Stimulated activated CD8-positive, alpha-beta memory T cell treated with anti-CD3 and anti-CD28 coated beads, Interleukin-15, amount 100 ng/mL, for 4 hours (primary cell): Measurements from ENCODE around the gene AMD1.
A peak's percentile ranks its signal among the peaks of the same experiment; 100 is the strongest.
"Not testable (repeated sequence)": the region's sequence is repeated elsewhere in the genome, so short reads cannot be mapped to it uniquely, and the experiment has no call there.

Experiments used
- DNase-seq, 2 donors: peaks; one replicate each; pipeline ENCODE4 v3.0.0-alpha.2; 2020; ENCODE audit warnings: low read depth in 2 of 2

The AMD1 gene

DNA sequence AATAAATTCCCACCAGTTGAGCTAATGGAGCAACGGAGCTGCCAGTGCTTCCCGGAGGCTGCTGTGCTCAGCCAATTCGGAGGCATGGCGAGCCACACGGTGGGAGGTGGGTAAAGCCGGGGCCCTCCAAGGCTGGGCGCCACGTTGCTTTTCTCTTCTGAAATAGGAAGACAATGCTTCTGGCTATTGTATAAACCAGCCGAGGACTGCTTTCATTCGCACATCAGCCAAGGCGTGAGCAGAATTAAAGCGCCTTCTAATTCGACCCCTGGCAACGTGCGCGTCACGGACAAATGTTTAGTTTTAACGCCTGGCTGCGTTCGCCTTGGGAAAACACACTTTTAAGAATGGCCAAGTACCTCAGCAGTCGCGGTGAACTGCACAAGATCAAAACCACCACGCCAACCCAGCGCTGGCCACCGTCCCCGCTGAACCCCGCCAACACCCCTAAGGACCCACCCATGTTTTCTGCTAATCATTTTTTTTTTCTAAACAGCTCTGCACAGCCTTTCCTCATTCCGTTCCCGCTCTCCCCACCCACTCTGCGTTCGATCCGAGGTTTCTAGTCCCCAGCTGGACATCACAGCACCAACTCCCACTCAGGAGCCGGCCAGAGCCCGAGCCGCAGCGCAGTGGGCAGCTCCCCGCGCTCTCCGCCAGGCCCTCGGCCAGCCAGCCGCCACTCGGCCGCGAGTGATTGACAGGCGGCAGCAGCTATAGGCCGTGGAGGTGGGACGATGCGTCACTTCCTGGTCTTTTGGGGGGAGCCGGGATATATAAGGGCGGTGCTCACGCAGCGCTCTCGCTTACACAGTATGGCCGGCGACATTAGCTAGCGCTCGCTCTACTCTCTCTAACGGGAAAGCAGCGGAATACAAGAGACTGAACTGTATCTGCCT is at the start of gene AMD1:
Gene AMD1, plus strand, starts transcription at position 805 of the 899 bp plus-strand sequence. CDS start 321 bp downstream, outside the sequence.
- peak; percentile 88 to 92 for DNase-seq

DNA sequence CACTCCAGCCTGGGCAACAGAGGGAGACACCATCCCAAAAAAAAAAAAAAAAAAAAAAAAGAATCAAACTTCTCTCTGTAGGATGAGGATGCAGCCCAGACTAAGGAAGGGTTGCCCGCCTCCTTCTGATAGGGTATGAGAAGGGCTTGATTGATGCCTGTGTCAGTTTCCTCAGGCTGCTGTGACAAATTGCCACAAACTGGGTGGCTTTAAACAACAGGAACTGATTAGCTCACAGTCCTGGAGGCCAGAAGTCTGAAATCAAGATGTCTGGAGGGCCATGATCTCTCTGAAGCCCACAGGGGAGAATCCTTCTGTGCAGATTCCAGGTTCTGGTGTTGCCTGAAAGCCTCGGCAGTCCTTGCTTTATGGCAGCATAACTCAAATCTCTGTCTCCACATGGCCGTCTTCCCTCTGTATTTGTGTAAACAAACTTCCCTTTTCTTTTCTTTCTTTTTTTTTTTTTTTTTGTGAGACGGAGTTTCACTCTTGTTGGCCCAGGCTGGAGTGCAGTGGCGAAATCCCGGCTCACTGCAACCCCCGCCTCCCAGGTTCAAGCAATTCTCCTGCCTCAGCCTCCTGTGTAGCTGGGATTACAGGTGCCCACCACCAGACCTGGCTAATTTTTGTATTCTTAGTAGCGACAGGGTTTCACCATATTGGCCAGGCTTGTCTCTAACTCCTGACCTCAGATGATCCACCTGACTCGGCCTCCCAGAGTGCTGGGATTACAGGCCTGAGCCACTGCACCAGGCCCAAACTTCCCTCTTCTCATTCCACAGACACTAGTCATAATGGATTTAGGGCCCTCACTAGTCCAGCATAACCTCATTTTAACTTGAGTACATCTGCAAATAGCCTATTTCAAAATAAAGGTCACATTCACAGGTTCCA is 48.1 kb upstream of the AMD1 start:
- DNase-seq, result no peak

DNA sequence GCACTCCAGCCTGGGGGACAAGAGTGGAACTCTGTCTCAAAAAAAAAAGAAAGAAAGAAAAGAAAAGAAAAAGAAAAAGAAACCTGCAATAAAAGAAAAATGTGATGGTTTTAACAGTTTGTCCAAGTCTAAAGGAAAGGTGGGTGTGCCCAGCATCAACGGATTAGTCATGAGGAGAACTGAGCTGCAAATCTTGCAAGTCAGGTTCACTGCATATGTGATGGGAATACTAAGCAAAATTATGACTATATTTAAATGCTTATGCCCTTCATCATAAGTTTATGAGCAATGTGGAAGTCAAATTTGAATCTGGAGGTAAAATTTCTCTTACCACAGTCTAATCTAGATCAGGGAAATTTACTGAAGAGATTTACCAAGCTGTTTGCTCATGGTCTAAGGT is 46.2 kb upstream of the AMD1 start:
- DNase-seq, result no peak

DNA sequence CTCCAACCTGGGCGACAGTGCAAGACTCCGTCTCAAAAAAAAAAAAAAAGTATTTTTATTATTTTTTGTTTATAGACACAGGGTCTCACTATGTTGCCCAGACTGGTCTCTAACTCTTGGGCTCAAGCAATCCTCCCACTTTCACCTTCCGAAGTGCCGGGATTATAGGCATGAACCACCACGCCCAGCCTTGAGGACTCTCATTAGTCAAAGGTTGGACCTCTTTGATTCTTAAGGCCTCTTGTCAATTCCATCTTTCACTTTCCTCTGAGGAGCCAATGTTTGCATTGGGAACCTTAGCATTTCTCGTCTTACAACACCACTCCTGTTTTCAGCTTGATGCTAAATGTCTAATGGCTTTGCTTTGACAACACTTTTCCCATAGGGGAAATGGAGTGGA is 43.2 kb upstream of the AMD1 start:
- no peak for DNase-seq

- DNase-seq, result no peak
Measured at GRCh38 chr6:110833831-110834230, 40.8 kb upstream of the AMD1 start.

DNA sequence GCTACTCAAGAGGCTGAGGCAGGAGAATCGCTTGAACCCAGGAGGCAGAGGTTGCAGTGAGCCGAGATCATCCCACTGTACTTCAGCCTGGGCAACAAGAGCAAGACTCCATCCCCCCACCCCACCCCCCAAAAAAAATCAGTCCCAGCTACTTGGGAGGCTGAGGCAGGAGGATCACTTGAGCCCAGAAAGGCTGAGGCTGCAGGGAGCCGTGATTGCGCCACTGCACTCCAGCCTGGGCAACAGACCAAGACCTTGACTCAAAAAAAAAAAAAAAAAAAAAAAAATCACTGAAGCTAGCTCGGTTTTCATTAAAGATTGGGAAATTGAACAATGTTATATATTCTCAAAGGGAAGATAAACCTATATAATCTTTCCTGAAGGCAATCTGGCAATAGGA is 38.8 kb upstream of the AMD1 start:
- DNase-seq, result not testable (repeated sequence)

- DNase-seq, result no peak
Measured at GRCh38 chr6:110841266-110841665, 33.3 kb upstream of the AMD1 start.

DNA sequence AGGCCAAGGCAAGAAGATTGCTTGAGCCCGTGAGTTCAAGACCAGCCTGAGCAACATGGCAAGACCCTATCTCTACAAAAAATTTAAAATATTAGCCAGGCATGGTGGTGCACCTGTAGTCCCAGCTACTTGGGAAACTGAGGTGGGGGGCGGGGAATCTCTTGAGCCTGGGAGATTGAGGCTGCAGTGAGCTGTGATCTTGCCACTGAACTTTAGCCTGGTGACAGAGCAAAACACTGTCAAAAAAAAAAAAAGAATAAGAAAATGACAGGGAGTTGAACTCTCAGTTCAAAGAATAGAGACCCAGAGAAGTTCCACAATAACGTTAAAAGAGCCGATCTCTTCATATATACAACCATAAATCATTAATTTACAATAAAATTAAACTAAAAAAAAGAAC is 24.8 kb upstream of the AMD1 start:
- no peak for DNase-seq

DNA sequence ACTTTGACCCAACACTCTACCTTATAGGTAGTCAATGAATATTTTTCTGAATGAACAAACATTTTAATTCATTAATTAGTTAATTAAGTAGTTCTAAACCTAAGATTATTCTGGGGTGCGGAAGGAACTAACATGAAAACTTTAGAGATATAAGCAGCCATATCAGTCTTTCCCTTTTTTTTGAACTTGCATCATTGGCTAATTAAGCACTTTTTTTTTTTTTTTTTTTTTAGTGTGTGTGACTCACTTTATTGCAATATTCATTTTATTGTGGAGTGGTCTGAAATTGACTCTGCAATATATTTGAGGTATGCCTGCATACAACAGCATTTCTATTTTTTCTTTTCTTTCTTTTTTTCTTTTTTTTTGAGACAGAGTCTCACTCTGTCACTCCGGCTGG is 21.8 kb upstream of the AMD1 start:
- no peak for DNase-seq

- DNase-seq, result no peak
Measured at GRCh38 chr6:110853754-110854477, 20.7 kb upstream of the AMD1 start.

GRCh38 chr6:110856296-110856695 is 18.3 kb upstream of the AMD1 start:
- DNase-seq, result no peak

- DNase-seq, result no peak
Measured at GRCh38 chr6:110858016-110858415, 16.6 kb upstream of the AMD1 start.

- no peak for DNase-seq
Measured at GRCh38 chr6:110858562-110859214, 15.9 kb upstream of the AMD1 start.

DNA sequence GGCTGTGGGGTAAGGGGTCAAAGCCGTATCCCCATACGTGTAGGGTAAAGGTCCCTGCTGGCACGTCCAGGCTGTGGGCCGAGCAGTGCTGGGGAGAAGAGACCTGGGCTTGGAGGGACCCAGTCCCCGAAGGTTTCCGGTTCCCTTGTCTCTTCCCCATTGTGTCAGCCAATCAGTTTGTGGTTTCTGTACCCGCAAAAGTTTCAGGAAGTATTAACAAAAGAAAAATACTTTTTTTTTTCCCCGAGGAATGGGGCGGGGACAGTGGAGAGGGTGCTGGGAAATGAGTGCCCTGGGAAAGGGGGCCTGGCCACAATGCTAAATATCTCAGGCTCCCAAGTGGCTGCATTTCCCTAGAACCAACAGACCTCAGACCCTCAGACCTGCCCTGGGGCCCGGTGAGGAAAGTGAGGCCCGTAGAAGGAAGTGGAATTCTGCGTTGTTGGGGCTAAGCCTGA is 15.2 kb upstream of the AMD1 start:
- no peak for DNase-seq

DNA sequence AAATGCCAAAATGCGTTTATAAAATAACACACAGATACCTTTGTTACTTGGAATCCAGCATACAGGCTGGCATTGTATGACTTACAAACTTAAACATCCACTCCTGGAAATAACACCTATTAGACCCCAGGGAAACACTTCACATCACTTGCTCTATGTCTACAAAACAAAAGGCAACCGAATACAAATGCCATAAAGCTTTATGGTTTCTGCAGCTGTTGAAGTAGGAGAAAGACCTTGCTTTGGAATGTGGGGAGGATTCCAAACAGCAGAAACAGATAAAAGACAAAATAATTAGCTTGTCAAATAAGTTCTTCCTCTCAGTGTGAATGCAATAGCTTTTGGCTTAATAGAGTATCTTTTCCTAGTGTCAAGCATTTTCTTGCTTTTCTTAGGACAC is 9.8 kb upstream of the AMD1 start:
- no peak for DNase-seq

- peak; percentile 8 to 37 for DNase-seq
Measured at GRCh38 chr6:110874880-110875547, 429 bp downstream of the AMD1 start.

GRCh38 chr6:110875548-110876169 is 1.1 kb downstream of the AMD1 start:
- peak; percentile 39 to 50 for DNase-seq

DNA sequence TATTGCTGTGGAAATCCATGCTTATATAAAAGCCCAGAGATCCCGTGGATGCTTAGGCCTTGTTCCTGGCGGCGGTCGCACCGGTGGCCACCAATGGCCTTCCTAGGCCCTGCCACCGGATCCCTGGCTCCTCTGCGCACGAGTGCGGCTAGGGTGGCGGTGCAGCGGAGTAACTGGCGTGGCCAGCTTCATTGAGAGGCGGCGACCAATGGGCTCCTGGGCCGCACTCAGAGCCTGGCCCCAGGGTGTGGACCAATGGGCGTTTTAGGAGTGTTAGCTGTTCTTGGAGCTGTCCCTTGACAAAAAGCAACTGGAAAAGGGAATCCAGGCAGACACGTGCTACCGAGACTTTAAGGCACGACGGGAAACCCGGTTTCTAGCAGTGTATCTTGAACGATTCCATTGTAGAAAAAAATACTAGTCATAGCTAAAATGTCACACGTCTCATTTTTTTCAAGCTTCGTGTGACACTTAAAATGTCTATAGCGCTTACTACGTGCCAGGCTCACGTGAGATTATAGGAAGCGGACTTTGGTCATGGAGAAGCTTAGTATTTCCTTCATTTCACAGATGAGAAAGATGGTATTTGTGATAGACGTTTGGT is 1.7 kb downstream of the AMD1 start:
- DNase-seq, result peak; percentile 8 to 29

- DNase-seq, result no peak
Measured at GRCh38 chr6:110876806-110877564, 2.4 kb downstream of the AMD1 start.
